Adipocyte (in vitro differentiated cells): ENCODE results near the gene MPND.

Experiments used
- DNase-seq: peaks from one replicate; pipeline ENCODE4 v3.0.0-alpha.2; 2015; ENCODE audit warnings: low read depth
- H3K27me3 ChIP-seq: replicated peaks from 2 replicates; pipeline ENCODE4 v1.7.0; 2013; ENCODE audit warnings: mild to moderate bottlenecking, low read length, moderate library complexity; ENCODE audit not compliant: control insufficient read depth, insufficient read depth
- H3K36me3 ChIP-seq: 2 replicates; pipeline ENCODE4 v1.7.0; 2013; ENCODE audit warnings: low read length, mild to moderate bottlenecking, moderate library complexity; ENCODE audit not compliant: control insufficient read depth, insufficient read depth, severe bottlenecking
- H3K4me1 ChIP-seq: 2 replicates; pipeline ENCODE4 v1.7.0; 2013; ENCODE audit warnings: mild to moderate bottlenecking, low read length, moderate library complexity; ENCODE audit not compliant: control insufficient read depth, insufficient read depth
- H3K4me3 ChIP-seq: 2 replicates; pipeline ENCODE4 v1.7.0; 2013; ENCODE audit warnings: mild to moderate bottlenecking, low read length, moderate library complexity
- H3K9ac ChIP-seq: 2 replicates; pipeline ENCODE4 v1.7.0; 2013; ENCODE audit warnings: mild to moderate bottlenecking, low read length, moderate library complexity
- H3K9me3 ChIP-seq: 2 replicates; pipeline ENCODE4 v1.7.0; 2013; ENCODE audit warnings: mild to moderate bottlenecking, low read length, moderate library complexity; ENCODE audit not compliant: control insufficient read depth

Gene MPND

GRCh38 chr19:4363571-4364304 is 20.4 kb downstream of the MPND start:
- H3K9me3 ChIP-seq = no peaks in the 10 kb centered on the region
- no peak for DNase-seq
- peaks cover 14% of the 10 kb centered on the region for H3K4me1 ChIP-seq
- no peak overlapping the region for H3K4me3 ChIP-seq
- H3K36me3 ChIP-seq = peaks cover 71% of the 10 kb centered on the region
- H3K9ac ChIP-seq = no peak overlapping the region
- no peaks in the 10 kb centered on the region for H3K27me3 ChIP-seq

- Histone ChIP-seq H3K9ac (no peak overlapping the region), H3K4me1 (peaks cover 30% of the 10 kb centered on the region), H3K27me3 (no peaks in the 10 kb centered on the region), H3K9me3 (no peaks in the 10 kb centered on the region), H3K4me3 (no peak overlapping the region), H3K36me3 (peaks cover 60% of the 10 kb centered on the region)
- no peak for DNase-seq
Measured at GRCh38 chr19:4365341-4365740, 22.0 kb downstream of the MPND start.

GRCh38 chr19:4365791-4366665 is 22.7 kb downstream of the MPND start:
- H3K4me1 ChIP-seq = peaks cover 37% of the 10 kb centered on the region
- H3K4me3 ChIP-seq = no peak overlapping the region
- no peak for DNase-seq
- H3K27me3 ChIP-seq = no peaks in the 10 kb centered on the region
- H3K36me3 ChIP-seq = peaks cover 56% of the 10 kb centered on the region
- no peaks in the 10 kb centered on the region for H3K9me3 ChIP-seq
- no peak overlapping the region for H3K9ac ChIP-seq

DNA sequence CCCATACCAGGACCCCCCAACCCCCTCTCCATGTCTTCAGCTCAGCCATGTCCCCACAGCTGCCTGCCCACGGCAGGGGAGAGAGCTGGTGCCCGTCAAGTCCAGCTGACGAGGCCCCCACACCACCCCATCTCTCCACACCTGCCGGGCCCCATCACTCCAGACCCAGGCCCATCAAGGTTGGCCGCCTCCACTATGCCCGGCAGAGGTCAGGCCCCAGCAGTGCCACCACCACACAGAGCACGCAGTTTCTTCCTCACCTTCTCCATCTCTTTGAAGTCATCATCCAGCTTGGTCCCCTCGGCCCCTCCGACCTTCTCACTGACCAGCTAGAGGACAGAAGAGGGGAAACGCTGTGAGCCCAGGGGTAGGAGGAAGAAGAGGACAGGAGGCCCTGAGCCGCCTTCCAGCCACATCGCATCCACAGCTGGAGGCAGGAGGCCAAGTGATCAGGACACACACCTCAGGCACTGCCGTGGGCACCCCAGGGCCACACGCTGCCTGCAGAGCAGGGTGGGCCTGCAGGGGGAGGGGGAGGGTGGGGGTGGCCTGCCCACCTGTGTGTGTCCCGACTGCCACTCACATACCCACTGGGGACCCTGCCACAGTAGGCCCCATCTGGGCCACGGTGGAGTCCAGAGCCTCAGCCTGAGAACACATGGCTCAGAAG is 23.4 kb downstream of the MPND start:
- Histone ChIP-seq H3K9me3 (no peaks in the 10 kb centered on the region), H3K36me3 (peaks cover 49% of the 10 kb centered on the region), H3K9ac (no peak overlapping the region), H3K4me1 (peaks cover 42% of the 10 kb centered on the region), H3K4me3 (no peak overlapping the region), H3K27me3 (no peaks in the 10 kb centered on the region)
- no peak for DNase-seq

DNA sequence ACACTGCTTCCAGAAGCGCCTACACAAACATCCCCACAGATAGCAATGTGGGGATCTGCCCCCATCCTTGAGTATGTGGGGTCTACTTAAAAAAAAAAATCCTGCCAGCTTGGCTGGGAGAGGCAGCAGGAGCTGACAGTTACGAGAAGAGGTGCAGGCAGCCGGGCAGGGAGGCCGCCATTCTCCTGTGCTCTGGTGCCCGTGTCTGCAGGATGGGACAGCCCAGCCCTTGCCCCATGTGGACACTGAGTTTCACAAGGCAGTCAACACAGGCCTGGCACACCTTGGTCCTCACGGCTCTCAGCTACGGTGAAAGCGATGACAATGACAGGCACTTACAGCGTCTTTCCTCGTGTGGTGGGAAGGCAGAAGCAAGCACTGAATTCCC is 24.0 kb downstream of the MPND start:
- Histone ChIP-seq H3K36me3 (peaks cover 44% of the 10 kb centered on the region), H3K9me3 (no peaks in the 10 kb centered on the region), H3K27me3 (no peaks in the 10 kb centered on the region), H3K4me1 (peaks cover 47% of the 10 kb centered on the region), H3K9ac (no peak overlapping the region), H3K4me3 (no peak overlapping the region)
- DNase-seq = no peak

DNA sequence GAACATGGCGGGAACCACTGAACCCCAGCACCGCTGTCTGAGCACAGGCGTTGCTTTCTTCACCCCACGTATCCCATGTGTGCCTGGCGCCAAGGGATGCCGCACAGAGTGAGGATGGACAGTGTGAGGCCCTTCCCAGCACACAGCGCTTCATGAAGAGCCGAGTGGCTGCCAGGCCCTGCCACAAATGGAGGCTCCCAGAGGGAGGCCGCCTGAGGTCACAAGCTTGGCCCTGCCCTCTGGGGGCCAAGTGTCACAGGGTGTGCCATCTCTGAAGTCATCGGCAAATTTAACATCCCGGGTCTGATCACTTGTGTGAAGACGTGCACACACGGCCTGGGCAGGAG is 24.4 kb downstream of the MPND start:
- peaks cover 51% of the 10 kb centered on the region for H3K4me1 ChIP-seq
- no peak overlapping the region for H3K9ac ChIP-seq
- no peak overlapping the region for H3K4me3 ChIP-seq
- no peaks in the 10 kb centered on the region for H3K27me3 ChIP-seq
- no peaks in the 10 kb centered on the region for H3K9me3 ChIP-seq
- peaks cover 40% of the 10 kb centered on the region for H3K36me3 ChIP-seq
- DNase-seq = no peak

GRCh38 chr19:4368128-4368820 is 24.9 kb downstream of the MPND start:
- Histone ChIP-seq H3K4me3 (no peak overlapping the region), H3K36me3 (peaks cover 35% of the 10 kb centered on the region), H3K9ac (no peak overlapping the region), H3K4me1 (peaks cover 56% of the 10 kb centered on the region), H3K9me3 (no peaks in the 10 kb centered on the region), H3K27me3 (no peaks in the 10 kb centered on the region)
- no peak for DNase-seq

- Histone ChIP-seq H3K9me3 (no peaks in the 10 kb centered on the region), H3K4me1 (peaks cover 66% of the 10 kb centered on the region), H3K27me3 (no peaks in the 10 kb centered on the region), H3K9ac (peak overlapping the region; percentile 73), H3K4me3 (peak overlapping the region; percentile 29), H3K36me3 (peaks cover 25% of the 10 kb centered on the region)
- DNase-seq = no peak
Measured at GRCh38 chr19:4369109-4369887, 25.9 kb downstream of the MPND start.

GRCh38 chr19:4369888-4370260 is 26.5 kb downstream of the MPND start:
- no peak for DNase-seq

GRCh38 chr19:4370418-4371041 is 27.2 kb downstream of the MPND start:
- peaks cover 78% of the 10 kb centered on the region for H3K4me1 ChIP-seq
- no peaks in the 10 kb centered on the region for H3K9me3 ChIP-seq
- no peak for DNase-seq
- H3K36me3 ChIP-seq = peaks cover 16% of the 10 kb centered on the region
- H3K9ac ChIP-seq = peak overlapping the region; percentile 73
- H3K27me3 ChIP-seq = no peaks in the 10 kb centered on the region
- no peak overlapping the region for H3K4me3 ChIP-seq

More at GRCh38 chr19:4369888-4370260, 26.5 kb downstream of the MPND start:
- Histone ChIP-seq H3K9ac (peak overlapping the region; percentile 73), H3K4me1 (peaks cover 71% of the 10 kb centered on the region), H3K36me3 (peaks cover 22% of the 10 kb centered on the region), H3K27me3 (no peaks in the 10 kb centered on the region), H3K9me3 (no peaks in the 10 kb centered on the region), H3K4me3 (peak overlapping the region; percentile 29)
